GM21737 (cell line): Measurements from ENCODE around the gene CDC42EP4.
"Not testable (repeated sequence)": the region's sequence is repeated elsewhere in the genome, so short reads cannot be mapped to it uniquely, and the experiment has no call there.

Source experiments
- ATAC-seq: cut with Tn5 transposase; IDR thresholded peaks from one replicate; pipeline ENCODE4 v1.9.1; 2021; ENCODE audit warnings: mild to moderate bottlenecking, moderate library complexity; ENCODE audit not compliant: unreplicated experiment

The CDC42EP4 gene

GRCh38 chr17:73281928-73282327 lies 29.9 kb downstream of the CDC42EP4 start:
- peak; percentile 77 for ATAC-seq

GRCh38 chr17:73280191-73280590 lies 31.6 kb downstream of the CDC42EP4 start:
- no peak for ATAC-seq

- no peak for ATAC-seq
These were observed 32.1 kb downstream of the CDC42EP4 start for GRCh38 chr17:73279704-73280103.

DNA sequence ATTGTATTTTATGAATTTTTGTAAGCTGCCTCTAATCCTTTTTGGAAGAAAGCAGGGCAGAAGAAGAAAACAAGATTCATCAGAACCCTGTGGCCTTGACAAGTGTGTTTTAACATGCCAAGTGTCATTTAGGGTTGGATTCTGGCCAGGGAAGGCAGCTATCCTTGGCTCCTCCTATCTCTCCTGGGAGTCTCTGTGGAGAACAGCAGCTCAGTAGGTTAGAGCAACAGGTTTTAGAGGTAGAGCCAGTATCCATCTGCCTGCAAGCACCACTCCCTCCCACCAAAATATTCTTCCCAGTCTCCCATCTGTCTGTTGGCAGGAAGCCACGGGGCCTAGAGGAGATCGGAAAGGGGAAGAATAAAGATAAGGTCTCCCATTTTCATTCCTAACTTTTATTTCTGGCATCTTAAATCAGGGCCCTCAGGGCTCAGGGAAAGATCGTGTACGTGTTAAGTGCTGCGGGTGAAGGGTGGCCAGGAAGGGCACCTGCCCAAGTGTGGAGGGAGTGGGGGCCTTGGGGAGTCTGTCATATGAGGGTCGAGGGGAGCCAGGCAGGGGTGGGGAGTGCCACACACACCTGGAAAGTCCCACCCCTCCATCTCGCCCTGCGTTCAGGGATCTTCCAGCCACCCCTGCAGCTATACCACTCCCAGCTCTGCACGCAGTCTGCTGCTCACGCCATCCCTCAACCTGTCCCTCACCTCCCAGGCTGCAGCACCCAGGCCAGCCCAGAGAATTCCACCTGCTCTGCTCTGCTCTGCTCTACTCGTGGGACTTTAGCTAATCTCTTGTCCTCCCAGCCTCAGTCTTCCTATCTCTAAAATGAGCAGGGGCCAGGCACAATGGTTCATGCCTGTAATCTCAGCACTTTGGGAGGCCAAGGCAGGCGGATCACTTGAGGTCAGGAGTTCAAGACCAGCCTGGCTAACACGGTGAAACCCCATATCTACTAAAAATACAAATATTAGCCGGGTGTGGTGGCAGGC lies 33.0 kb downstream of the CDC42EP4 start:
- no peak for ATAC-seq

- no peak for ATAC-seq
These were observed 33.7 kb downstream of the CDC42EP4 start for GRCh38 chr17:73278049-73278464.

DNA sequence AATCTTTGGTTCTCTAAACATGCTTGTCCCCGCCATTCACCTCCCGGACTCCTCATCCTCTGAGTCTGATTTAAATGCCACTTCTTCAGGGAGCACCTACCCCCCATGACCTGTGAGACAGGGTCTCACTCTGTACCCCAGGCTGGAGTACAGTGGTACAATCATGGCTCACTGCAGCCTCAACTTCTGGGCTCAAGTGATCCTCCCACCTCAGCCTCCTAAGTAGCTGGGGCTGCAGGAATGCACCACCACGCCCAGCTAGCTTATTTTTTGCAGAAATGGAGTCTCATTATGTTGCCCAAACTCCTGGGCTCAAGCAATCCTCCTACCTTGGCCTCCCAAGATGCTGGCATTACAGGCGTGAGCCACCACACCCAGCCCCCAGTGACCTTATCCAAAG lies 37.3 kb downstream of the CDC42EP4 start:
- no peak for ATAC-seq

- ATAC-seq: no peak
These were observed 38.9 kb downstream of the CDC42EP4 start for GRCh38 chr17:73272906-73273218.

- ATAC-seq: peak; percentile 83
These were observed 40.7 kb downstream of the CDC42EP4 start for GRCh38 chr17:73271072-73271471.

- no peak for ATAC-seq
These were observed 42.0 kb downstream of the CDC42EP4 start for GRCh38 chr17:73269791-73270190.

DNA sequence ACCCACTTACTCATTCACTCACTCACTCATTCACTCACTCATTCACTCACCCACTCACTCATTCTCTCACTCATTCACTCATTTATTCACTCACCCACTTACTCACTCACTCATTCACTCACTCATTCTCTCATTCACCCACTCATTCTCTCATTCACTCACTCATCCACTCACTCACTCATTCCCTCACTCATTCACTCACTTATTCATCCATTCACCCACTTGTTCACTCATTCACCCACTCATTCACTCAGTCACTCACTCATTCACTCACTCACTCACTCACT lies 42.5 kb downstream of the CDC42EP4 start:
- no peak for ATAC-seq

- ATAC-seq: no peak
These were observed 43.0 kb downstream of the CDC42EP4 start for GRCh38 chr17:73268582-73269328.

GRCh38 chr17:73267648-73268537 lies 43.9 kb downstream of the CDC42EP4 start:
- ATAC-seq: no peak

DNA sequence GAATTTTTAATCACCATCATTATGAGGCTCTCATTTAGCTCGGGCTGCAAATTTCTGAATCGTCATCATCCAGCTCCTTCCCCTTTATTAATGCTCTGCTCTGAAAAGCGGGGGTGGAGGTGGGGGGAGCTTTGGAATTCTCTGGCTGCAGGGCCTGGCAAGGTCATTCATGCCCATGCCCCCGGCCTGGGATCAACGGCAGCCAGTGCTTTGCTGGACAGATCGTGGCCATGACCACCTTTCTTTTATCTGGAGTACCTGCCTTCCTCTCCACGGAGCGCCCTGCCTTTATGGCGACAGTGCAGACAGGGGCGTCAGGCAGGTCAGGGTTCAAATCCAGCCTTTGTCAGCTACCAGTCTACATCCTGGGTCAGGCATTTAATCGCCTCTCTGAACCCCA lies 45.0 kb downstream of the CDC42EP4 start:
- no peak for ATAC-seq

DNA sequence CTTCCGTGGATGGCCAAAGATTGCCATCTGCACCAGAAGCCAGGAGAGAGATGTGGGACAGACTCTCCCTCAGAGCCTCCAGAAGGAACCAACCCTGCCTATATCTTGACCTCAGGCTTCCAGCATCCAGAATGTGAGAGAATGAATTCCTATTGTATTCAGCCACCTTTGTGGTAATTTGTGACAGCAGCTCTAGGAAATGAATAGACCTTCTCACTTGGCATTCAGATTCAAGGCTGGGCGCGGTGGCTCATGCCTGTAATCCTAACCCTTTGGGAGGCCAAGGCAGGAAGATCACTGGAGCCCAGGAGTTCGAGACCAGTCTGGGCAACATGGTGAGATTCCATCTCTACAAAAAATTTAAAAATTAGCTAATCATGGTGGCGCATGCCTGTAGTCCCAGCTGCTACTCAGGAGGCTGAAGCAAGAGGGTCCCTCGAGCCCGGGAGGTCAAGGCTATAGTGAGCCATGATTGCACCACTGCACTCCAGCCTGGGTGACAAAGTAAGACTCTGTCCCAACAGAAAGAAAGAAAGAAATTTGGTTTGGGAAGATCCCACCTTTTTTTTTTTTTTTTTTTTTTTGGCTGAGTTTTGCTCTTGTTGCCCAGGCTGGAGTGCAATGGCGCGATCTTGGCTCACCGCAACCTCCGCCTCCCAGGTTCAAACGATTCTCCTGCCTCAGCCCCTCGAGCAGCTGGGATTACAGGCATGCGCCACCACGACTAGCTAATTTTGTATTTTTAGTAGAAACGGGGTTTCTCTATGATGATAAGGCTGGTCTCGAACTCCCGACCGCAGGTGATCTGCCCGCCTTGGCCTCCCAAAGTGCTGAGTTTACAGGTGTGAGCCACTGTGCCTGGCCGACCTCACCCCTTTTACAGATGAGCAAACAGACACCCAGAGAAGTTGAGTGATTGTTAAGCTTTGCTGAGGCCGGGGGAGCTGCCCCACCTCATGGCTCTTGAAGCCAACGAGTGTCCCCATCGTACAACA lies 45.9 kb downstream of the CDC42EP4 start:
- no peak for ATAC-seq

GRCh38 chr17:73264448-73264847 lies 47.4 kb downstream of the CDC42EP4 start:
- not testable (repeated sequence) for ATAC-seq

DNA sequence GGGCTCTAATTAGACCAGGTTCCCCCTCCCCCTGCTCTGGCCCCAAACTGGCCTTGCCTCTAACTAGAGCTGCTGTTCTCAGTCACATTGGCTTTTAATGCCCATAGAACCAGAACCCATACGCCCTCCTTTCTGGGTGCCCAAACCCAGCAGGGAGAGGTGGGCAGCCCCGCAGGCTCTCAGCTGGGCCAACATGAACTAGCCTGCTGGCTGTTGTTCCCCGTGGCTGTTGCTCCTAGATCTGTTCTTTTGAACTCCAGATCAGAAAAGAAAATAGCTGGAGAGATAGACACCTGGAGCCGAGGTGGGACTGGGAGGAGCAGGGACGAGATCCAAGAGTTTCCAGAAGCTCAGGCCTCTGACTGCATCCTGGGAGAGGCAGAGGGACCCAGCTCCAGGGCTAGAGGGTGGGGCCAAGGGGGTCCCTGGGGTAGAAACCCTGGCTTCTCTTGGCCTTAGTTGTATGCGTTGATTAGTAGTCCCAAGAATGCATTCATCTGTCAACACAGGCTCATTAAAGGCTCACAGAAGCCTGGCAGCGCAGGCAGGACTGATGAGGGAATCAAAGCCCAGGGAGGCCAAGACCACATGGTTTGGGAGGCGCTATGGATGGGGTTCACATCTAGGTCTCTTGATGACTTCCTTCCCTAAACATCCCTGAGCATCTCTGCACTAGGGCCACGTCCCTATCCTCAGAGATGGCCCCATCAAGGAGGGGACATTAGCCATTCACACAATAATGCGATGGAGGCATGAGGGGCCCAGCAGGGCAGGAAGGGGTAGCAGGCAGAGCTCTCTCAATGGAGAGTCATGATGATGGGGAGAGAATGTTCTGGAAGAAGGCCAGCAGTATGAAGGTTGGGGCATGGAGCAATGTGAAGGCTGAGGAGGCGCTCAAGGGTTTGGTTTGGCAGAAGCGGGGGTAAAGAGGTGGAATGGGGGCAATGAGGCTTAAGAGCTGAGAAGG lies 48.8 kb downstream of the CDC42EP4 start:
- no peak for ATAC-seq

DNA sequence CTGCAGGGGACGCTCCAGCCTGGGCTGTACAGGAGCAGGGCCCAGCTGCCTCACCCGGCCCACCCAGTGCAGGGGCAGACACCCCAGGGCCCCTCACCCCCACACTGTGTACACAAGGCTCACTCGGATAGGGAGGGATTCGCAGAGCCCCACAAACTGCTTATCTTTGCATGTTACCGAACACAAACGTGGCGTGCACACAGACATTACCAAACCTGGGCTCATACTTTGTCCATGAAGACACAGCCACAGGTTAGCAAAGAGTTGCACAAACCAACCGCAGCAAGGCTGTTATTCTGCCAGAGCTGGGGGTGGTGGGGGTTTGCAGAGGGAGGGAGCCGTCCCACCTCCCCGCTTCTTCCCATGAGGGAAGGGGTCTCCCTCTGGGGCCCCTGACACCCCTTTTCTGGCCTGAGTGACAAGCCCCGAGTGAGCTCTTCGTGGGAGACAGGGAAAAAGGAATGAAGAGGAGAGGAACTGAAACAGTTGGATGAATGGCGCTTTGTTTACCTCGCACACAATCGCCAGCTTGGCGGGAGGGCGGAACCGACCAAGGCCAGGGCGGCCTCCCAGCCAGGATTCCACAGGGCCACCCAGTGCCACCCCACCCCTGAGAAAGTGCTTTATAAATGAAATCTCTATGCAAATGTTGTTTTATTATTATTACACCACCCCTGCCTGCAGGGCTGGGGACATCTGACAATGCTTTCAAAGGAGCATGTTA lies 49.7 kb downstream of the CDC42EP4 start:
- ATAC-seq: no peak

DNA sequence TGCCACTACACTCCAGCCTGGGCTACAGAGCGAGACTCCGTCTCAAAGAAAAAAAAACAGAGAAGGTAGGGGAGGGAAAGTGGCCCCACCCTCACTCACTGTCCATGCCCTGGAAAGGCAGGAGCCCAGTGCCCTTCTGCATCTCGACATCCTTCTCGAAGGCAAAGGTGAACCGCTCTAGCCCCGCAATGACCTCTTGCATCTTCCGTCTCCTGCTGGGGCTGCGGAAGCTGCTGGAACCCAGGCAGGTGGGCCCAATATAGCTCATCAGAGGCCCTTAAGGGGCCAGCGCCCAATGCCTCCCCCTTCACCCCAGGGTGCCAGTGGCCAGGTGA lies 50.2 kb downstream of the CDC42EP4 start, which contains the start of gene CPSF4L:
CPSF4L (minus strand) TSS at position 264 of the 335 bp plus-strand sequence; CDS start at position 202, 62 bp downstream.
- ATAC-seq: no peak
